Measurements from ENCODE around the gene PRICKLE3. TPM values are rescaled to one million over a fixed set of nuclear protein-coding genes. Genes with fewer than 3 reads are reported as not detected.
"Not testable (repeated sequence)": the region's sequence is repeated elsewhere in the genome, so short reads cannot be mapped to it uniquely, and the experiment has no call there.

Gene PRICKLE3
- polyA plus RNA-seq, 3 donors = 2.8 to 7.1 (median 4.5) TPM

DNA sequence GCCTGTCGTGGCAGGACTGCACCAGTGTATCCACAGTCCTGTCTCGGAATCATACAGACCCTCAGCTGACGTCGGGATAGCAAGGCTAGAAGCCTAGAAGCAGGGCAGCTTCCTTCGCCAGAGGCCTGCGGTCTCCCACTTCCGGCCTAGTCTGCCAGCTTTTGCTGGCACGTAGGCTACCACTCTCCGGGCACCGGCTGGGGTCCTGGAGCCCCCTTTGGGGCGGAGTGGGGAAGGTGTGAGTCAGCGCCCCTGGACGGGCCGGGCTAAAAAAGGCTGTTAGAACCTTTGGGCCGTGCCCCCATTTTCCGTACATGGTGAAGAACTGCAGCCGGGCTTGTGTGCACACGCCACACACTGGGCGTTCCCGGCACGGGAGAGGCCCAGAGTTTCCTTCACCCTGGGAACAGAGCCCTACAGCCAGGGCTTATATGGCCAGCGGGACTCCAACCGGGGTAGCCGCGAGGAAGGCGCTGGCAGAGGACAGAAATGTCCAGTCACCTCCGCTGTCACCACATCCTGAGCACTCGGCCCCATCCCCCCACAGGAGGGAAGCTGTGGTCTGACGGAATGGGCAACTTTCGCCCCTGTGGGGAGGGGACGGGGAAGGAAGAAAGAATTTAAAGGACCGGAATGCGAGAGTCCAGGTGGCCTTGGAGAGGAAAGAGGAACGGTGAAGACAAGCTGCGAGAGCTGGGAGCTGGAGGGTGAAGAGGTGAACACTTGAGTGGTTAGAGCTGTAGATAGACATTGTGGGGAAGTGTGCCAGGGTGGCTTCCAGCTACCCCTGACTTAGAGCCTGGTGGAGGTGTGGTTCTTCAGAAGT, 19.0 kb downstream of the PRICKLE3 start:
- no peak for DNase-seq (ENCODE audit: extremely low read depth in 1 of 11, low read depth in 9 of 11, low spot score in 4 of 11)

DNA sequence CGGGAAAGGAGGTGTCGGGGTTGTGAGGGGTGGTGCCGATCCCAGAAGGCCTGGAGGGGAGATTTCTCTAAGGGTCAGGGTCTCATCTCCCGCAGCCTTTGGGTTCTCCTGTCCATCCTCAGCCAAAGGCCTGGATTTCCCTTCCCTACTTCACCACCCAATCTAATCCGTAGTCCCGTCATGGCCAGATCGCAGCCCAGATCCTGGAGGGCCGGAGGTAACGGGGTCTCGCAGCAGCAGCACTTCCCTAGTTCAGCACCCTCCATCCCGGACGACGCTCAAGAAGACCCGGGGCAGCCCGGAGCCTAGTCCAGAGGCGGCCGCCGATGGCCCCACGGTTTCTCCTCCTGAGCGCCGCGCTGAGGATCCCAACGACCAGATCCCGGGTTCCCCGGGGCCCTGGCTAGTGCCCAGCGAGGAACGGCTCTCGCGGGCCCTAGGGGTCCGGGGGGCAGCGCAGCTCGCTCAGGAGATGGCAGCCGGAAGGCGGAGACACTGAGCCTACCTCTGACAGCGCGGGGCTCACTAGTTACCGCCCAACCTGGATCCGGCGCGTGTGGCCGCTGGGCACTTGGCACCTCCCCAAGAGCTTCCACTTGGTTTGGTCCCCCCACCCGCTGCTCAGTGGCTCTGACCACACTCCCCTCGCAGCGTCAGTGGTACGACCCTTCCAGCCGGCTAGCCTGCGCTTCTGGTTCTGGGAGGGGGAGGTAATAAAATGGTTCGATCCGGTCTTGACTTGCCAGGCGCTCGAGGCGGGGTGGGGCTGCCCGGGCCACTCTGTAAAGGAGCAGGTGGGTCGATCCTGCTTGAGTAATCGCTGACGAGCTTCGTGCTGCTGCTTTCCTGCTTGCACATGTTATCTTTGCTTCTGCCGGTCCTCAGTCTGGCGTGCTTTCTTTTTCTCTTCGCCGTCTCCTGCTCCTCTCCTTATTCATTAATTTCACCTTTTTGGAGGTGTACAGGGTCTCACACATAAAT, 20.0 kb downstream of the PRICKLE3 start:
- peak in 7 of 11 donors; percentile 70 to 85 (median 73) for DNase-seq (ENCODE audit: extremely low read depth in 1 of 11, low read depth in 9 of 11, low spot score in 4 of 11)

DNA sequence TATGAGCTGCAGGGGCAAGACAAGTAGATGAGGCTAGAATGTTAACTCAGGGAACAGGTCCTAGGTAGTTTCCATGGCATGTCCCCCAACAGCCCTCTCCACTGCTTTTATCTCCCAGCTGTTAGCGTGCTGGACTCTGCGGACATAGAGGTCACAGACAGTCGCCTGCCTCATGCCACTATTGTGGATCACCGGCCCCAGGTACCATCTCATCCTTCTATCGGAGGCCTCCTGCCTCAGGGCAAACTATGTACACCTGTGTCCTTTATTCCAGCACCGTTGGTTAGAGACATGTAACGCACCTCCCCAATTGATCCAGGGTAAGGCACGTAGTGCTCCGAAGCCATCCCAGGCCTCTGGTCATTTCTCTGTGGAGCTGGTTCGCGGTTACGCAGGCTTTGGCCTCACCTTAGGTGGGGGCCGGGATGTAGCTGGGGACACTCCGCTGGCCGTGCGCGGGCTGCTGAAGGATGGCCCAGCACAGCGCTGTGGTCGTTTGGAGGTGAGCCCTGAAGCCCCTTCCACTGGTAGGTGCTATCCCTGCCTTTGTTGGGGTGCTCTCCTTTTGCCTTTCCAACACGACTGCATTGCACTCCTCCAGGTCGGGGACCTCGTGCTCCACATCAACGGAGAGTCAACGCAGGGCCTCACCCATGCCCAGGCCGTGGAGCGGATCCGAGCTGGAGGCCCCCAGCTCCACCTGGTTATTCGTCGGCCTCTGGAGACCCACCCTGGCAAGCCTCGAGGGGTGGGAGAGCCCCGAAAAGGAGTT, 21.4 kb downstream of the PRICKLE3 start:
- DNase-seq (ENCODE audit: extremely low read depth in 1 of 11, low read depth in 9 of 11, low spot score in 4 of 11) = no peak

DNA sequence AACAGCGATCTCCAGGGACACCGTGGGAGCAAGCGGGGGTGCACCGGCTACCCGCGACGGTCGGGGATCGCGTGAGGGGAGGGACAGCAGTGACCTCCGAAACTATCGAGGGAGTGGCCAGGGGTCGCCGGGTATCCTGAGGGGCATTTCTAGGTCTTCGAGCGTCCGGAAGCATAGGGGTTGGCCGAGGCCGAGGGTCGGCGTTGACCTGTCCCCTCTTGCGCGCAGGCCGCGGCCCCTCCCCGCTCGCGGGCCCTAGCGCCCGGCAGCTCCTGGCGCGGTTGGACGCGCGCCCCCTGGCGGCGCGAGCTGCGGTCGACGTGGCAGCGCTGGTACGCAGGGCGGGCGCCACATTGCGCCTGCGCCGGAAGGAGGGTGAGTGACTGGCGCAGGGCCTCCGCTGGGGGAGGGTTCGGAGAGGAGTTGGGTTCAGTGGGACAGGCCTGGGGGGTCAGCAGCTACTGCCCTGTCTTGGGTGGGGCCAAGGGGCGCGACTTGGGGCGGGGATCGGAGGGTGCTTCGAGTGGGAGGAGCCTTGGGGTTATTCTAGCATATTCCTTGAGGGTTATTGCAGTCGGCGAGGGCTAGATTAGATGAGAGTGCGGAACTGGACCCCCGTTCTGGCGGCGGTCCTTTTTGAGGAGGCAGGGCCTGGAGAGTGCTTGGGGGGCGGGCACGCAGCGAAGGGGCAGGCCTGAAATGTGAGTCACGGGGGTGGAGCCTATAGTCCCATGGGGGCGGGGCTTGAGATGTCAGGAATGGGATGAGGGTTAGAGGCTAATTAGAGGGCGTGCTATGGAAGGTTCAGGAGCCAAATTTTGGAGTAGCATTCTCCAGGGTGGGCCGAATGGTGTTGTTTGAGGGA, 22.4 kb downstream of the PRICKLE3 start:
- peak in 5 of 11 donors; percentile 61 to 75 (median 70) for DNase-seq (ENCODE audit: extremely low read depth in 1 of 11, low read depth in 9 of 11, low spot score in 4 of 11)

DNA sequence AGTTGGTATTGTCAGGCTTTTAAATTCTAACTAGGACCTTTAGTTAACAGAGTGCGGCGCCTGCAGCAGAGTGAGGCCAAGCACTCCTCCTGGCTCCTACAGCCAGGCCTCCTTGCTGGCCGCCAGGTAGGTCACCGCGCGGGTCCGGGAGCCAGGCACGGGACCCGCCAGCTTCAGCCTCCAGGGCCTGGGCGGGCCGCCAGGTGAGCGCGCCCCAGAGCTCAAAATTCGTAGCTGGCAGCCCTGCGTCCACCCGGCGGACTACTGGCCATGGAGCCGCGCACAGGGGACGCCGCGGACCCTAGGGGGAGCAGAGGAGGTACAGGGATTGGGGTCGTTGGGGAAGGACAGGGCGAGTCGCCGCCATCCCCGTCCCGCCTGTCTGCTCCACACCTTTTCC, 23.6 kb downstream of the PRICKLE3 start, which contains the start of gene MAGIX:
Gene MAGIX, plus strand, starts transcription at position 139 of the 400 bp plus-strand sequence. Its CDS starts 132 bp downstream, at position 271.
- DNase-seq (ENCODE audit: extremely low read depth in 1 of 11, low read depth in 9 of 11, low spot score in 4 of 11) = no peak

DNA sequence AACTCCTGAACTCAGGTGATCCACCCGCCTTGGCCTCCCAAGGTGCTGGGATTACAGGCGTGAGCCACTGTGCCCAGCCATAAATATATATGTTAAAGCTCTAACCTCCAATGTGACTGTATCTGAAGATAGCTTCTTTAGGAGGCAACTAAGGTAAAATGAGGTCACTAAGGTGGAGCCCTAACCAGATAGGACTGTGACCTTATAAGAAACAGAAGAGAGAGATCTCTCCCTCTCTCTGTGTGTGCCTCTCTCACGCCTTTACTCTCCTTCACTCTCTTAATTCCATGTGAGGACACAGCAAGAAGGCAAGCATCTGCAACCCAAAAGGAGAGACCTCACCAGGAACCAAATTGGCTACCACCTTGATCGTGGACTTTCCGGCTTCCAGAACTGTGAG, 24.5 kb downstream of the PRICKLE3 start:
- no peak for DNase-seq (ENCODE audit: extremely low read depth in 1 of 11, low read depth in 9 of 11, low spot score in 4 of 11)

GRCh38 chrX:49160908-49161307, 25.3 kb downstream of the PRICKLE3 start:
- no peak for DNase-seq (ENCODE audit: extremely low read depth in 1 of 11, low read depth in 9 of 11, low spot score in 4 of 11)

DNA sequence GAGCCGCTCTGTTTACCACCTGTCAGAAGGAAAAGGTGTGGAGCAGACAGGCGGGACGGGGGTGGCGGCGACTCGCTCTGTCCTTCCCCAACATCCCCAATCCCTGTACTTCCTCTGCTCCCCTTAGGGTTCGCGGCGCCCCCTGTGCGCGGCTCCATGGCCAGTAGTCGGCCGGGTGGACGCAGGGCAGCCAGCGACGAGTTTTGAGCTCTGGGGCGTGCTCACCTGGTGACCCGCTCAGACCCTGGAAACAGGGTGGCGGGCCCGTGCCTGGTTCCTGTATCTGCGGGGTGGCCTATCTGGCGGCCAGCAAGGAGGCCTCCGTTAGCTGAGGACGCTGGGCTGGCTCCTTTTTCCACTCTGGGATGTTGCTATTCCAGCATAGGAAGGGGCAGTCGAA, 29.0 kb downstream of the PRICKLE3 start:
- DNase-seq (ENCODE audit: extremely low read depth in 1 of 11, low read depth in 9 of 11, low spot score in 4 of 11) = no peak

DNA sequence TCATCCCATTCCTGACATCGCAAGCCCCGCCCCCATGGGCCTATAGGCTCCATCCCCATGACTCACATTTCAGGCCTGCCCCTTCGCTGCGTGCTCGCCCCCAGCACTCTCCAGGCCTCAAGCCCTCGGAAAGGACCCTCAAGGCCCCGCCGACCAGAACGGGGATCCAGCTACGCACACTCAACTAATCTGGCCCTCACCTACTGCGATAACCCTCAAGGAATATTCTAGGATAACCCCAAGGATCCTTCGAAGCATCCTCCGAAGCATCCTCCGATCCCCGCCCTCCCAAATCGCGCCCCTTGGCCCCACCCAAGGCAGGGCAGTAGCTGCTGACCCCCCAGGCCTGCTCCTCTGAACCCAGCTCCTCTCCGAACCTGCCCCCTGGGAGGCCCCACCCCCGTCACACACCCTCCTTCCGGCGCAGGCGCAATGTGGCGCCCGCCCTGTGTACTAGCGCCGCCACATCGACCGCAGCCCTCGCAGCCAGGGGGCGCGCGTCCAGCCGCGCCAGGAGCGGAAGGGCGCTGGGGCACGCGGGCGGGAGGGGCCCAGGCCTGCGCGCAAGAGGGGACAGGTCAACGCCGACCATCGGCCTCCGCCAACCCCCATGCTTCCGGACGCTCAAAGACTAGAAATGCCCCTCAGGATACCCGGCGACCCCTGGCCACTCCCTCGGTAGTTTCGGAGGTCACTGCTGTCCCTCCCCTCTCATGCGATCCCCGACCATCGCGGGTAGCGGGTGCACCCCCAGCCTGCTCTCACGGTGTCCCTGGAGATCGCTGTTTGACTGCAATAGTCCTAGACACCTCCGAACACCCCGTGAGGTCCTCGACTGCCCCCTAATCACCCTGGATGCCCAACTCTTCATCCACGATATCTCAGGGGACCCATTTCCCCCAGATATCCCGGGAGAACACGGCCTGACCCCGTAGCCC, 30.0 kb downstream of the PRICKLE3 start:
- peak in 8 of 11 donors; percentile 50 to 85 (median 74) for DNase-seq (ENCODE audit: extremely low read depth in 1 of 11, low read depth in 9 of 11, low spot score in 4 of 11)

DNA sequence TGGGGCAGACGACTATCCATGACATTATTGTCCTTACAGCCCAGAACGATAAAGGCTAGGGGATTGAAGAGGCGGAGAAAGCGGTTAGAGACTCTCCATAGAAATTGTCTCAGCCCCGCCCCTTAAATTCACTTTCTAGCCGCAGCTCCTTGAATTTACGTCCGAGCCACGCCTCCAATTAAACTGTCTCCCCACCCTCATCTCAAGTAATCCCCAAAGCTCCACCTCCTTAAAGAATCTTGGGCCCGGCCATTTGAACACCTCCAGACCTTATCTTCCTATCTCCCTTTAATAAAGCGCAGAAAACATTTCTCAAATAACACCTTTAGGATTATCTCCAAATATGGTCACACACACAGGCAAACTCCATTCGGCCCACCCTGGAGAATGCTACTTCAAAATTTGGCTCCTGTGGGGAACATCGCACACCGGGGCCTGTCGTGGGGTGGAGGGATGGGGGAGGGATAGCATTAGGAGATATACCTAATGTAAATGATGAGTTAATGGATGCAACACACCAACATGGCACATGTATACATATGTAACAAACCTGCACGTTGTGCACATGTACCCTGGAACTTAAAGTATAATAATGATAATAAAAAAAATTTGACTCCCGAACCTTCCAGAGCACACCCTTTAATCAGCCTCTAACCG, 30.8 kb downstream of the PRICKLE3 start:
- DNase-seq (ENCODE audit: extremely low read depth in 1 of 11, low read depth in 9 of 11, low spot score in 4 of 11) = peak in 4 of 11 donors; percentile 43 to 68 (median 54)

GRCh38 chrX:49153467-49153866, 32.7 kb downstream of the PRICKLE3 start:
- no peak for DNase-seq (ENCODE audit: extremely low read depth in 1 of 11, low read depth in 9 of 11, low spot score in 4 of 11)

DNA sequence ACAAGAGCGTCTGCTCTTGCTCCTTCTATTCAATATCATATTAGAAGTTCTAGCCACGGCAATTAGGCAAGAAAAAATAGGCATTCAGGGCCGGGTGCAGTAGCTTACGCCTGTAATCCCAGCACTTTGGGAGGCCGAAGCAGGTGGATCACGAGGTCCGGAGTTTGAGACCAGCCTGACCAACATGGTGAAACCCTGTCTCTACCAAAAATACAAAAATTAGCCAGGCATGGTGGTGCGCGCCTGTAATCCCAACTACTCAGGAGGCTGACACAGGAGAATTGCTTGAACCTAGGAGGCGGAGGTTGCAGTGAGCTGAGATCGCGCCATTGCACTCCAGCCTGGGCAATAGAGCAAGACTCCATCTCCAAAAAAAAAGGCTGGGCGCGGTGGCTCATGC, 36.9 kb downstream of the PRICKLE3 start:
- DNase-seq (ENCODE audit: extremely low read depth in 1 of 11, low read depth in 9 of 11, low spot score in 4 of 11) = not testable (repeated sequence)

DNA sequence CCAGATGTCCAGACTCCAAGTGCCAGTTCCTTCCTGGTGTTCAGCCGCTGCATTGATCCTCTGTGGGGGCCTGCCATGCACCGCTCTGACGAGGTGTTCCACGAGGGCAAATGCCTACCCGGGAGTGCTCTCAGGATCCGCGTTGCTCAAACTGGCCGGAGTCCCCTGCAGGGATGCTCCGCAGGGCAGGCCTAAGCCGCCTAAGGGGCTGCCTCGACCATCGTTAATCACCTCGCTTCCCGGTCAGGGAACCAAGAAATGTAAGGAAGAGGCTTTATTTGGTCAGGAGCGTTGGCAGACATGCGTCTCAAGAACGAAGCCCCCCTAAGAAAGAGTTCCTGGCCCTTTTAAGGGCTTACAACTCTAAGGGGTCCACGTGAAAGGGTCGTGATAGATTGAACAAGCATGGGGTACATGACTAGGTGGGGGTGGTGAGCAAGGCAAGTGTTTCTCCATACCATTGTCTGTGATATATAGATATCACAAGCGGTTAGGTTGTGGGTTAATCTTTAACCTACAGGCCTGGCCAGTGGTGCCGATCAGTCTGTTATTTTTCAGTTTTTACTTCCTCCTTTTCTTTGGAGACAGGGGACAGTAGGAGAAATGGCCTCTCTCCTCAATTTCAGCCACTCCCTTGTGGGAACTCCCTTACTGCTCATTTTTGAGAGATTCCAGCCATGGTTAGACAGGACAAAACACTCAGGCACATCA, 37.6 kb downstream of the PRICKLE3 start:
- DNase-seq (ENCODE audit: extremely low read depth in 1 of 11, low read depth in 9 of 11, low spot score in 4 of 11) = not testable (repeated sequence)

DNA sequence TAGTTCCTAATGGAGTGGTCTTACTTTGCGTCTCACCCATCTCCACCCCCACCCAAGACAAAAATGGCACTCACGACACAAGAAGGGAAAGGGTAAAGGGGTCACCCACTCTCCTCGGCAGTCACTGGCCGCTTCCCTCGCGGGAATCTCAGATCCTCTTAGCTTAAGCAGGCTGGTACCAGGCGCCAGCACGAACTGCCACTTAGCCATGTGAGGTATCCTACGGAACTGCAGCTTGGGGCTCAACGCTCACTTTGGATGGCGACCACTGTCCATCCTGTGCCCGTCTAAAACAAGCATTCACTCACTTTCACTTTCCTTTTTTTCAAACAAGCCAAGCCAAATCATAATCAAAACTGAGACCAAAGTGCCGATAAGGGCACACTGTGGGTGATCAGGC, 38.2 kb downstream of the PRICKLE3 start:
- DNase-seq (ENCODE audit: extremely low read depth in 1 of 11, low read depth in 9 of 11, low spot score in 4 of 11) = no peak

DNA sequence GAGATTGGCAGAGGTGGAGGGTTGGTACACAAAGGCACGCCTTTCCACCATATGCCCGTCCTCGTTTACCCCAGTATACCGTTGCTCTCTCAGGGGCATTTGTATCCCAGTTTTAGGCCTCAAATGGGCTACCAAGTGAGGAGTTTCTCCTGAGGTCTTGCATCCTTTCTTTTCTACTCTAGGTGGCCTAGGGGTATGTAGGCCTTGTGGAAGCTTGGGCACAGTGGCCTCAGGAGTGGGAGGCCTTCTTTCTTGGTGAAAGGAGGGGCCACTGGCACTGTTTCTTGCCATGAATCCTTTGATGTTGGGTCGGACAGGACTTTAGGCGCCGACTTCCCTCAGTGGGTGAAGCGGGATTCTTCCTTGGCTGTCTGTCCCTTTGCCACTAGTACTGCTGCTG, 38.9 kb downstream of the PRICKLE3 start:
- DNase-seq (ENCODE audit: extremely low read depth in 1 of 11, low read depth in 9 of 11, low spot score in 4 of 11) = no peak

DNA sequence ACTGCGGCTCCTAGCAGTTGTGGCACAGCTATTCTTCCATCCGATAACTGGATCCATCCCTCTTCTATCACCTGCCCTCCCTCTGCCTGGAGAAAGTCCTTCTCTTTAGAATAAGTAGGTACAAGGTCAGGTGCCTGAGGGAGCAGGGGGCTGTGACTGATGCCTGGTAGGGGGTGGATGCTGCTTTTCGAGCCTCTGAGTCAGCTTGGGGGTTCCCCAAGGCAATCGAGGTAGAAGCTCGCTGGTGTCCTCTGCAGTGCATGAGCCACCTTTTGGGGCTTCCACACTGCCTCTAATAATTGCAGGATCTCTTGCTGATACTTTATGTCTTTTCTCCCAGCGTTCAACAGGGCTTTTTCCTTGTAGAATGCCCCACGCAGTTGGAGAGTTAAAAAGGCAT, 43.0 kb downstream of the PRICKLE3 start:
- DNase-seq (ENCODE audit: extremely low read depth in 1 of 11, low read depth in 9 of 11, low spot score in 4 of 11) = not testable (repeated sequence)
